Measurements from ENCODE around the gene IQCF6.
"Not testable (repeated sequence)": the region's sequence is repeated elsewhere in the genome, so short reads cannot be mapped to it uniquely, and the experiment has no call there.

The IQCF6 gene

GRCh38 chr3:51759203-51759602 is 19.8 kb downstream of the IQCF6 start:
- no peak for DNase-seq

- DNase-seq, result not testable (repeated sequence)
Observed at GRCh38 chr3:51753763-51754750, 25.0 kb downstream of the IQCF6 start.

GRCh38 chr3:51751287-51751686 is 27.8 kb downstream of the IQCF6 start:
- no peak for DNase-seq

- no peak for DNase-seq
Observed at GRCh38 chr3:51750878-51751277, 28.2 kb downstream of the IQCF6 start.

- DNase-seq, result no peak
Observed at GRCh38 chr3:51748327-51748726, 30.7 kb downstream of the IQCF6 start.

- no peak for DNase-seq
Observed at GRCh38 chr3:51747840-51748239, 31.2 kb downstream of the IQCF6 start.

GRCh38 chr3:51742978-51743377 is 36.1 kb downstream of the IQCF6 start:
- DNase-seq, result not testable (repeated sequence)

- DNase-seq, result not testable (repeated sequence)
Observed at GRCh38 chr3:51742320-51742719, 36.7 kb downstream of the IQCF6 start.

GRCh38 chr3:51739110-51739509 is 39.9 kb downstream of the IQCF6 start:
- DNase-seq, result no peak

- DNase-seq, result no peak
Observed at GRCh38 chr3:51735950-51736349, 43.1 kb downstream of the IQCF6 start.

GRCh38 chr3:51735039-51735438 is 44.0 kb downstream of the IQCF6 start:
- no peak for DNase-seq

- no peak for DNase-seq
Observed at GRCh38 chr3:51734572-51734907, 44.5 kb downstream of the IQCF6 start.

- DNase-seq, result no peak
Observed at GRCh38 chr3:51733859-51734571, 45.0 kb downstream of the IQCF6 start.

GRCh38 chr3:51729042-51729633 is 49.9 kb downstream of the IQCF6 start:
- DNase-seq, result no peak
